Measurements from ENCODE around the gene VMP1.

Gene VMP1

DNA sequence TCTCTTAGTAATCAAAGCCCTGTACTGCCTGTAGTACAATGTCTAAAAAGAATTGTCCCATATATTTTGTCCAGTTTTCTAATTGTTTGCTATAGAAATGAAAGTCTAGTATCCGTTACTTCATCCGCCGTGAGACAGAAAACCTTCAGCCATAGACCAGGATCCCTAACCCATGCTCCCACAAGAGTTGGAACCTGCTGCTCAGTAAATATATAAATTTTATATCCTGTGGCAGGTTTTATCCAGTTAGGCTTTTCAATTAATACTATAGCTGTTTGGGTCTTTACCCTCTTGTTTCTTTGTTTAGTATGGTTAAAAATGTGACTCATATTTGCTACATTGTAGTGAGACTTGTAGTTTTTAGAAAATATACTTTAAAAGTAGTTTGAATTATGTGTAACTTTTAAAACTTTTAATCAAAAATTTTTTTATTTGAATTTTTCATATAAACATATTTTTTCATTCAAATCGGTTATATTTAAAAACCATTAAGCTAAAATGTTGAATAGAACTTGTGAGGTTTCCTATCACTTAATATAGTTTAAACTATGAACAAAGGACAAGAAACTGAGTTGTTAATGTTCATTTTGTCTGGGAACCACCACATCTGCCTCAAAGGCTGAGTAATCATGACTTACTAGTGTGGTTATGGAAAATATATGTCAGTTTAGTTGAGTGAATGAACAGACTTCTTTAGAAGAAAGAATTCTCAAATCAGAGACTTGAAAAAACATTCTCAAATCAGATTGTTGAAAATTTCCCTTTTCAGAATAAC is 54.8 kb downstream of the VMP1 start:
- no peaks in the 10 kb centered on the region for H3K27me3 ChIP-seq
- peaks cover 73% of the 10 kb centered on the region for H3K36me3 ChIP-seq
- H3K9me3 ChIP-seq: no peaks in the 10 kb centered on the region
- TF ChIP-seq, protein P1, sequence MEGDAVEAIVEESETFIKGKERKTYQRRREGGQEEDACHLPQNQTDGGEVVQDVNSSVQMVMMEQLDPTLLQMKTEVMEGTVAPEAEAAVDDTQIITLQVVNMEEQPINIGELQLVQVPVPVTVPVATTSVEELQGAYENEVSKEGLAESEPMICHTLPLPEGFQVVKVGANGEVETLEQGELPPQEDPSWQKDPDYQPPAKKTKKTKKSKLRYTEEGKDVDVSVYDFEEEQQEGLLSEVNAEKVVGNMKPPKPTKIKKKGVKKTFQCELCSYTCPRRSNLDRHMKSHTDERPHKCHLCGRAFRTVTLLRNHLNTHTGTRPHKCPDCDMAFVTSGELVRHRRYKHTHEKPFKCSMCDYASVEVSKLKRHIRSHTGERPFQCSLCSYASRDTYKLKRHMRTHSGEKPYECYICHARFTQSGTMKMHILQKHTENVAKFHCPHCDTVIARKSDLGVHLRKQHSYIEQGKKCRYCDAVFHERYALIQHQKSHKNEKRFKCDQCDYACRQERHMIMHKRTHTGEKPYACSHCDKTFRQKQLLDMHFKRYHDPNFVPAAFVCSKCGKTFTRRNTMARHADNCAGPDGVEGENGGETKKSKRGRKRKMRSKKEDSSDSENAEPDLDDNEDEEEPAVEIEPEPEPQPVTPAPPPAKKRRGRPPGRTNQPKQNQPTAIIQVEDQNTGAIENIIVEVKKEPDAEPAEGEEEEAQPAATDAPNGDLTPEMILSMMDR (IDR thresholded peaks at IDR 0.05): no peak
- H3K27ac ChIP-seq: peak overlapping the region; percentile 35
- H3K4me3 ChIP-seq (ENCODE audit: low read depth in 1 of 2, low read length in 1 of 2): no peak overlapping the region
- peaks cover 18 to 23% of the 10 kb centered on the region in 2 experiments for H3K4me1 ChIP-seq (ENCODE audit: control insufficient read depth in 1 of 2, insufficient read depth in 1 of 2, low read depth in 1 of 2, low read length in 1 of 2)

DNA sequence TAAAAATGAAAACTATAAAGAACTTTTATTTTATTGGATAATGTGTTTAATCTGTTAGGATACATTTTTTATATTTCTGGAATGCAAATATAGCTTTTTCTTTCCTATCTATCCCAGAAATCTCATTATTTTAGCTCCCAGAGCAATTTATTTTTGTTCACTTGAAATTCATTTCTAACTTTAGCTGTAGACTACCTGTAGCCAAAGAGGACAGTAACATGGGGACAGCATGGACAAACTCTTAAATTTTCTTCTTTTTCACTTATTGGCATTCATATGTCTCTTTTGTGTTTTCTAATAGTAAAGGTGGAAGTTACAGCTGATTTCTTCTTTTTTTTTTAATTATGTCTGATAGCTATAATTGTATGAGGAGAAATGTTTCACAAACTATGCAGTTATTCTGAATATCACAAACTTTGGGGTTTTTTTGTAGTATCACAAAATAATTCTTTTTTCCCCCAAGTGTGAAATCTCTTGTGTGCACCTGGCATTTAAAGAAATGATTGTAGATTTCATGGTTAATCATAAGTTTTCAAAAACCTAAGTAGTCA is 55.4 kb downstream of the VMP1 start:
- Histone ChIP-seq H3K9me3 (no peaks in the 10 kb centered on the region), H3K4me1 (ENCODE audit: control insufficient read depth in 1 of 2, insufficient read depth in 1 of 2, low read depth in 1 of 2, low read length in 1 of 2) (peaks cover 18 to 23% of the 10 kb centered on the region in 2 experiments), H3K36me3 (peaks cover 73% of the 10 kb centered on the region), H3K27ac (peak overlapping the region; percentile 35), H3K27me3 (no peaks in the 10 kb centered on the region), H3K4me3 (ENCODE audit: low read depth in 1 of 2, low read length in 1 of 2) (no peak overlapping the region)
- TF ChIP-seq, protein P1 (IDR thresholded peaks at IDR 0.05): no peak

DNA sequence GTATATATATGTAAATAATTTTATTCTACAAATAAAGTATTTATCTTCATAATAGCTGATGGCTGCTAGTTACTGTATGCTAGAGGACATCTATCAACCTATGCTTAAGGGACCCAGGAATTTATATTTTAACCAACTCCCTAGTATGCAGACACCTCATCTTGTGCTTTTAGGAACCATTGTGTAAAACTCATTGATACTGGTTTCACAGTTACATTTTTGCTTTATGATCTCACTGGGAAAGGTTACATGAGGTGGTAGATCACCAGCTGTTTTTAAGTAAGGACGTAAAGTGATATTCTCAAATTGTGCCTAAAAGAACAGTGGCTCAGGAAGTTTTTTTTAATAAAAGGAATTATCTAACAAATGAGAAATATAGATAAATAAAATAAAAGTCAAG is 56.4 kb downstream of the VMP1 start:
- no peak overlapping the region for H3K4me3 ChIP-seq (ENCODE audit: low read depth in 1 of 2, low read length in 1 of 2)
- peaks cover 18 to 23% of the 10 kb centered on the region in 2 experiments for H3K4me1 ChIP-seq (ENCODE audit: control insufficient read depth in 1 of 2, insufficient read depth in 1 of 2, low read depth in 1 of 2, low read length in 1 of 2)
- TF ChIP-seq, protein P1 (IDR thresholded peaks at IDR 0.05): no peak
- peaks cover 73% of the 10 kb centered on the region for H3K36me3 ChIP-seq
- H3K27me3 ChIP-seq: no peaks in the 10 kb centered on the region
- H3K27ac ChIP-seq: no peak overlapping the region
- H3K9me3 ChIP-seq: no peaks in the 10 kb centered on the region

DNA sequence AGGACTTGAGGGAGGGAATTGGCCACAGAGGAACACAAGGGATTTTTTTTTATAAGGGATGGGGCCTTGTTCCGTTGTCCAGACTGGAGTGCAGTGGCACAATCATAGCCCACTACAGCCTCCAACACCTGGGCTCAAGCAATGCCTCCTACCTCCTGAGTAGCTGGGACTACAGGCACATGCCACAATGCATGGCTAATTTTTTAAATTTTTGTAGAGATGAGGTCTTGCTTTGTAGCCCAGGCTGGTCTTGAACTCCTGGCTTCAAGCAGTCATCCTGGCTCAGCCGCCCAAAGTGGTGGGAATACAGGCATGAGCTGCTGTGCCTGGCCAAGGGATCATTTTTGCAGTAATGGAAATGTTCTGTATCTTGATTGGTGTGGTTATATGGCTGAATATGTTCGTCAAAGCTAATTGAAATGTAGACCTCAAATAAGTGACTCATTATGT is 56.9 kb downstream of the VMP1 start:
- Histone ChIP-seq H3K27ac (no peak overlapping the region), H3K4me3 (ENCODE audit: low read depth in 1 of 2, low read length in 1 of 2) (no peak overlapping the region), H3K9me3 (no peaks in the 10 kb centered on the region), H3K4me1 (ENCODE audit: control insufficient read depth in 1 of 2, insufficient read depth in 1 of 2, low read depth in 1 of 2, low read length in 1 of 2) (peaks cover 18 to 22% of the 10 kb centered on the region in 2 experiments), H3K36me3 (peaks cover 73% of the 10 kb centered on the region), H3K27me3 (no peaks in the 10 kb centered on the region)
- TF ChIP-seq, protein P1 (IDR thresholded peaks at IDR 0.05): no peak

DNA sequence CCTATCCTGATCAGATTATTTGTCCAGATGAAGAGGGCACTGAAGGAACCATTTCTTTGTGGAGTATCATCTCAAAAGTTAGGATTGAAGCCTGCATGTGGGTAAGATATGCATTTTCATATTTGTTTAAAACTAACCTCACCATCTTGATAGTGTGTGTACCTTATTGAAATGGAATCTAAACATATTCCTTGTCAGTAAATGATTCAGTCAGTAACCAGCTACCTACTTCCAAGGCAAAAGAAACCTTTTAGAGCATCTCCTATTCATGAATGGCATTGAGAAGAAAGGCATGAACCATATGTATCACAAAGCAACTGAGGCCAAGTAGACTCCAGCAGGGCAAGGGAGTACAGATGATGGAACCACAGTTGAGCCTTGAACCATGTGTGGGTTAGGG is 57.6 kb downstream of the VMP1 start:
- TF ChIP-seq, protein P1 (IDR thresholded peaks at IDR 0.05): no peak
- H3K9me3 ChIP-seq: no peaks in the 10 kb centered on the region
- peaks cover 80% of the 10 kb centered on the region for H3K36me3 ChIP-seq
- H3K4me3 ChIP-seq (ENCODE audit: low read depth in 1 of 2, low read length in 1 of 2): no peak overlapping the region
- peak overlapping the region; percentile 8 for H3K27ac ChIP-seq
- H3K27me3 ChIP-seq: no peaks in the 10 kb centered on the region
- peaks cover 19 to 21% of the 10 kb centered on the region in 2 experiments for H3K4me1 ChIP-seq (ENCODE audit: control insufficient read depth in 1 of 2, insufficient read depth in 1 of 2, low read depth in 1 of 2, low read length in 1 of 2)
